ACHN (cell line): Measurements from ENCODE around the gene CTNNAL1.

Source experiments
- DNase-seq: peaks from one replicate; pipeline ENCODE4 v3.0.0-alpha.2; 2015
- in situ Hi-C: cut with HindIII; loops from 2 replicates; pipeline ENCODE4 v1.10.0; 2017; ENCODE audit warnings: low sequenced_read_pairs, low pct_ligation_motif_present, low pct_unique_long_range_greater_than_20kb

The CTNNAL1 gene

DNA sequence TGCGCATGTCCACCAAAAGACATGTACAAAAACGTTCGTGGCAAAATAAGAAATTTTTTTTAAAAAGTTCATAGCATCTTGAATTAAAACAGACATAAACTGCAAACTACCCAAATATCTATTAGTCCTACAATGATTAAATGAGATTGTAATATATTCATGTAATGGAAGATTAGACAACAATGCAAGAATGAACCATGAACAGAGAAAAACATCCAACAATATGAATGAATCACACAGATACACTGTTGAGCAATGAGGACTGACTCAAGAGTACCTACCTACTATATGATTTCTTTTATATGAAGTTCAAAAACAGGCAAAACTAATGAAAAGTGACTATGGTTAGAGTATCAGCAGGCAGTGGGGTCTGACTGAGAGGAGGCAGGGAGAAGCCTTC, 17.9 kb upstream of the CTNNAL1 start:
- DNase-seq: no peak
- in situ Hi-C loops: no loop called here

DNA sequence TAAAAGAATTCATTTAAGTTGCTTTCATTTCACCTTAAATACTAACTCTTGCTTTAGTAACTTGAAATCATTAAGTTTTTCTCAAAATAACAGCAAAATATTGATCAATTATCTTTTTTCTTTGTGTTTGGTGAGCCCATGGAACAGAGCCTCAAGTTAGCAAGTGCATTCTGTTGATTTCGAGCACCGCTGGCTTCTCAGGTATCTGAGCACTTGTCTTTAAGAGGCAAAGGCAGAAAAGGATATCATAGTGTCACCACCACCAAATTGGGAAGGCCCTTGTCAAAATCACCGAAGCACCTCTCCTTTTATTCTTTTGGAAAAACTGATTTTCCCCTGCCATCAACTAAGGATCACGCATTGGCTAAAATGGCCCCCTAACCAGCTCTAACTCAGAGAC, 17.1 kb upstream of the CTNNAL1 start:
- in situ Hi-C loops: no loop called here
- DNase-seq: no peak

DNA sequence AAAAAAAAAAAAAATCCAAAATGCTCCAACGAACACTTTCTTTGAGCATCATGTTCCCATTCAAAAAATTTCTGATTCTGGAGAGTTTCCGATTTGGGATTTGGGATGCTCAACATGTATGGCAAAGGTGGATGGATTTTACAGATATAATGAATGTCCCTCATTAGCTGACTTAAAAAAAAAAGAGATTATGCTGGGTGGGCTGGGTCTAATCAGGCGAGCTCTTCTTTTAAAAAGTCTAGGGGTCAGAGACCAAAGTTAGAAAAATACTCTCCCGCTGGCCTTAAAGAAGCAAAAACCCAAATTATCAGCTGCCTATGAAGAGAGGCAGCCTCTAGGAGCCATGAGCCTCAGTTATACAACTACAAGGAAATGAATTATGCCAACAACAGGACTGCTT, 15.2 kb upstream of the CTNNAL1 start:
- in situ Hi-C loops: no loop called here
- no peak for DNase-seq

DNA sequence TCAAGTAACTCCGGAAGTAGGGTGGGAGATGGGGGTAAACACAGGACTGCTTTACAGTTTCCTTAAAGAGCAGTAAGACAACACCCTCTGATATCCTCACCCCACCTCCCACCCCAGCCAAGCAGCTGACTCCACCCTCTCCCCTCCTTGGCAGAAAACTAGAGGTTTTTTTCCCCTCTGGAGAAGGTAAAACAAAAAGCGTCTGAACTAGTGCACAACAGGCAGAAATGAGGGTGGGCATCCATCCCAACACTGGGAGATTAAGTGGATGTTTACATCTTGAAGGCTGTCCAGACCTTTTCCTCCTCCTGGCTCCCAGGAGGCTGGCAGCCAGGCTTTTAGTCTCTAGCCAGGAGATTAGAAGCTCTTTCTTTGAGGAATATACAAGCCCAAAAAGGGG, 13.9 kb upstream of the CTNNAL1 start:
- in situ Hi-C loops: no loop called here
- DNase-seq: no peak

DNA sequence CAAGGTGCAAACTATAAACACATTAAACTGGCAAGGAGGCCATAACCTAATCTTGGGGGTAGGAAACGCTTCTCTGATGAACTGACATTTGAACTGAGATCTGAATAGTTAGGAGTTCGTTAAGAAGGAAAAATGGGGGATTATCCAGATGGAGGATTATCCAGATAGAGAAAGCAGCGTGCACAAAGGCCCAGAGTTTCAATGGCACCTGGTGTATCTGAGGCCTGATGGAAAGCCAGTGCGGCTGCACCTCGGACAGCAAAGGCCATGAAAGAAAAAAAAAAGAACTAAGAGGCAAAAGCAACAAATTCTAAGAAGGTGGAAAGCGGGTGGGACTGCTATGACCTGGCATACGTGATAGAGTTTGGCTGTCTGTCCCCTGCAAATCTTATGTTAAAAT, 13.0 kb upstream of the CTNNAL1 start:
- DNase-seq: no peak
- in situ Hi-C loops: no loop called here

DNA sequence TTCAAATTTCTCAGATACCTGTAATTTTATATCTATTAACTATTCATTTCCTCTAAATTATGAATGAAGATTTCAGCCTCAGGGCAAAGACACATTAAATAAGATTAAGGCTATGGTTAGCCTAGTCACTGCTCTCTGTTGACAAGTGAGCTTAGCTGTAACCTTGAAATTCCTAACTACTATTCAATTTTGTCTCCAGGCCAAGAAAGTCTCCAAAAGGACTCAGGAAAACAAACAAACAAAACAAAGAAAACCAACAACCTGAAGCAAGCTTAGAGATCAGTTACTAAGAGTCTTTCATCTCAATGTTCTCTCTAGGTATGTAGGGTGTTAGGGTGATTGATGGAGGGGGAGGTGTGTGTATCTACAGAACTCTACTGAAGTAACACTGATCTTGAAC, 9.6 kb upstream of the CTNNAL1 start:
- DNase-seq: no peak
- in situ Hi-C loops: no loop called here

DNA sequence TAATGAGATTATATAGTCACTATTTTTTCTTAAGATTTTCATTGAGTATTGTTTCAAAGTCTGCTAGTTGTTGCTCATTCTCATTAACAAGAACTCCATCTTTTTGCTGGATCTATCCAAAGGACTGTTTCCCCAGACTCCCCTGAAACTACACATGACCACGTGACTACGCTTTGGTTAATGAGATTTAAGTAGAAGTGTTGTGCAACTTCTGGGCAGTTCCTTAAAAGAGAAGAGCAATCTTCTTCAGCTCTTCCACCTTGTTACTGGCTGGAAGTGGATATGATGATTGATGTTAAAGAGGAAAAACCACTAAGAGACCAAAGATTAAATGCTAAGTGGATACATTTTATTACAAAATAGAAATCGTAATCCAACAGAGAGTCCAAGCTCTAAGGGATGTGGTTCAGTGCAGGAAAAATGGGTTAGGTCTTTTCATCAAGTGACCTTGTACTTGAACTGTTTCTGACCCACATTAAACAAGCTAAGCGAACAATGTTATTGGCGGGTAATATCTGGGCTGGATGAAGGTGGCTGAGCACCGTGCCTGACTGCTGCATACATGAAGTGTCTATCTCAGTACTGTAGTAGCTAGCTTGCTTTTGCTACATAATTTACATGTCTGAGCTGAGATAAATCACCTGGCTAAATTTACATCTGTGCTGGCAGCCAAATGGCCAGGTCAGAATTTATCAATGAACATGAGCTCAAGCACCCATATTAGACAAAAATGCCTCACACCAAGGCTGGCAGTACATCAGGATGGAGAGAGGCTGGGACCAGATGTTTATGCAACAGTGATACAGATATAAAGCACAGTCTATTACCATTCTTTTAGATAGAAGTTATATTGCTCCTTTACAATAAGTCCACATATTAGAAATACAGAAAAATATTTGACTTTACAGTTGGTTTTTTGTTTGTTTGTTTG, 7.5 kb upstream of the CTNNAL1 start:
- in situ Hi-C loops: no loop called here
- DNase-seq: no peak

DNA sequence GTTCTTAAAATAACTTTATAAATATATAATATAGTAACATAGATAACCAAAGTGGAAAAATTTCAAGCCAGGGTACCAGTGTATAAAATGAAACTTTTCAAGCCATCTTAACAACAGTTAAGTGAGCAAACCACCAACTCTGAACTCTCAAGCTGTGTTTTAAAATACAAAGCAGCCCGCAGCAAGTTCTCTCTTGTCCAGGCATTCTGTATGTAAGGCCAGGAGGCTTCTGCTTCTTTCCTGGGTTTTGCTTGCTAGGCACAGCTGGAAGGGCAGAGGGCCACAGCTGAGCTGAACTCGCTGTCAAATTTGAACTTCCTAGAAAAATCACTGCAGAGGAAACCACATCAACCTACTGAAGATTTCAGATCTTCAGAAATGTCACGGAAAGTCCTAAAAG, 6.8 kb upstream of the CTNNAL1 start:
- DNase-seq: no peak
- in situ Hi-C loops: no loop called here

DNA sequence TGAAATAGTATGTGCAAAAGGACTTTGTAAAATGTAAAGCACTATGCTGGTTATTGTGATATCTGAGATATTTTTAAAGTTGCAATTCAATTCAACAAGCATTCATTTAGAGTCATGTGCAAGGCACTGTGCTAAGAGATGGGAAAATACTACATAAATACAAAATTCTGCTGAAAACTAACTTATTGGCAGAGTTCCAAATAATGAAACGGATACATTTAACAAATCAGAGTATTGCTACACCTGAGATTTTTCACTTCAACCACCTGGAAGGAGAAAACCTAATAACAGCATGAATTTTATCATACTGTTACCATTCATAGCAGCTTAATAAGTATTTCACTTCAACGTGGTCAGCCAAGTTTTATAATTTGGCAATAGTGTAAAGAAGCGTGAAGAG, 6.1 kb upstream of the CTNNAL1 start:
- in situ Hi-C loops: no loop called here
- no peak for DNase-seq

DNA sequence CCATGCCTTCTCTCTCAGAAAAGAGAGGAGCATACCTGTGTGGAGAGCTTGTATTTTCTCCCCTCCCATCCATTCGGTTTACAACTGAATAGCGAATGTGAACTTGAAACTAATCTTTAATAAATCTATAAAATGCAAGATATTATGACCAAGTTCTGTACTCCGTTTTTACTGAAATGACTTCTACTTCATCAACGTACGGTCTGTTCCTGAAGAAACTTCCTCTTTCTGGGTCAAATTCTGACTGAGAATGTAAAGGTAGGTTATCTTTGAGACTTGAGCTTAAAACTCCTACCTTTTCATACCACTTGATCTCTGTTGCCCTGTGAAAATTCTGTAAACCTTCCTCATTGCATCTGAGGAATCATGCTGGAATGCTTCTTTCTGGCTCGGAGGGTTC, 4.2 kb upstream of the CTNNAL1 start:
- DNase-seq: no peak
- in situ Hi-C loops: no loop called here

DNA sequence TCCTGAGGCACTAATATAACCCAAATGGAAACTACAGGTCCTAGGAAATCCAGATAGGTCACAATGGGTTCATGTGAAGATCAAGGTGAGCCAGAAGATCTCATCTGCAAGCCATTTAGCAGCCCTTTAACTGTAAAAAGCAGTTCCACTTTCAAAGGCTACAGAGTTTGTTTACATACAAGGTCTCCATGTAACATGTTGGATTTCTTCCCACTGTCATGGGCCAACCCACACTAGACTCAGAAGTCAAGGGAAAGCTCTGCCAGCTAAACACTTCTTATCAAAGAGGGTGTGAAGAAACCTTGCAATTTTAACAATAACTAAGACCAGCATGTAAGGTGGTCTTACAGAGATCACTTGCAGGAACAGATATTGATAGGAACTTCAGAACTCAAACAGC, 3.8 kb upstream of the CTNNAL1 start:
- DNase-seq: no peak
- in situ Hi-C loops: no loop called here

DNA sequence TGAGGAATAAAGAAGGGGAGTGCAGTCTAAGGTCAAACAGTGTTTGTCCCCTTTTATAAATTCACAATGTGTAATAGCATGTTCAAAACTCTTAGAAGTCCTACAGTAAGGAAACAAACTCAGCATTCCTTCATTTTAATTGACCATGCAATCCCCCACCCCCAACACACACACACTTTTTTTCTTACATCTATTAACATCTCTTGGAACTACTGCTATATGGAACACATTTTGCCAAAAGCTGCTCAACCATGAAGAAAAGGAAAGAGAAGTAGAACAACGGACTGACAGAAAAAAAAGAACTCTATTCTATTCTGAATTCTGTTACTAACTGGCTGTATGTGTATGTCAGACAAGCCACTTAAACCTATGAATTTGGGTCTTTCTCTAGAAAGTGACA, 2.8 kb upstream of the CTNNAL1 start:
- in situ Hi-C loops: no loop called here
- DNase-seq: peak; percentile 43

DNA sequence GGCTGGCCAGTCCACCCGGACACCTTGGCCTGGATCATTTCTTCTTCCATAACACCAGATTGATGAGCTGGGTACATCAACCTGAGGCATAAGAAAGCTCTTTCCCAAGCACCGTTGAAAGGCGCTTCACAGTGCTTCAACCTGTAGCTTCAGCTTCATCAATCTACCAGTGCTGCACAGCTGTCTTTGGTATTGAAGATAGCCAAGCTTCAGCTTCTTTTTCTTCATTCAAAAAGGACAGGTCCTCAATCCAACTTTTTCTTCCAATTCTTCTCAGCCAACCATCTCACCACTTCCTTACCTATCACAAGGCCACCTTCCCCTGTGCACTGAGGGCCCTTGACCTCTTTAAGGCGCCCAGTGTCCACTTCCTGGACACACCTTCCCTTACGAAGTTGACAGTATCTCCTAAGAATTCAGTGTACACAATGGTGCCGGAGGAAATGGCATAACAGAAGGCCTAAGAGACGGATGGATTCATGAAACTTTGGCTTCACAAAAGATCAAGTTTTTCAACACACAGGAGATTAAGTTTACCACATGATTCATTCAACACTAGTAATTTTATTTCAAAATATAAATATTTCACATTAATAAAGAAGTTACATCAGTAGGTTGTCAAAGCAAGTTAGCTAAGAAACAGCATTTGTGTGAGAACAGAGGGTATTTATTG, 1.4 kb upstream of the CTNNAL1 start:
- in situ Hi-C loops: no loop called here
- no peak for DNase-seq

DNA sequence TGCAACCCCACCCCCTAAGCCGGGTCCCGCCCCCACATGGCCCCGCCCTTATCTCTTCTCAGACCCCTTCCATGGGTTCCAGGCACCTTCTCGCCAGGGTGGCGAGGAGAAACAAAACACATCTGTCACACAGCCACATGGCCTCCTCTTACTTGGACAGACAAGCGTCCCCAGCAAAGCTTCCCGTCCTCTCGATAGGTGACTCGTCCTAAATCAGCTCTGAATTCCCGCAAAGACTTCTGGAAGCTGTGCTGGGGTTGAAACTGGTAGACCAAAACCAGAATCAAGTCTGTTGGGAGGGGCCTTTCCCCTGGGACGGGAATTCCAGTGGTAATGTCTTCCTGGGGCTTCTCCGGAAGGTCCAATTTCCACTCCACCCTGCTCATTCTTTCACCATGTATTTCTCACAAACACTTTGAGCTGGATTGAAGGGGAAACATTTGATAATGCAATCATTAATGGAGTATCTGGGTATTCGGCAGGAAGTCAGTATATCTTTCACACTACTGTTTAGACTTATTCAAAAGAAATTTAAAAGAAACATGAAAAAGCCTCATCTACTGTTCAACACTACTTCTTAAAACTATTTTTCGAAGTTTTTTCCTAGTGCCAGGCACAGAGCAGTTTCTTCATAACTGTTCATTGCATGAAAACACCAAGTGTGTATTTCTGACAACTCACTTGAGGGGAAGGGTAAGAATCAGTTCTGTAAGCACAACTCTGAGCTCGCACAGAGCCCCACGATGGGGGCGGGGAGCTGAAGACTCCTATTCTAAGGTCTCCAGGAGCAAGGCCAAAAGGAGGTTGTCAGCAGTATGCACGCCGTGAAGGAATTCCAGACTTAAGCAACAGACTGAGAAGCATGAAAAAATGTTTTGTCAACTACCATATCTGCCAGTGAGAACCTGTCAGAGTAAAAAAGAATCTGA, 644 bp upstream of the CTNNAL1 start:
- DNase-seq: peak; percentile 72

DNA sequence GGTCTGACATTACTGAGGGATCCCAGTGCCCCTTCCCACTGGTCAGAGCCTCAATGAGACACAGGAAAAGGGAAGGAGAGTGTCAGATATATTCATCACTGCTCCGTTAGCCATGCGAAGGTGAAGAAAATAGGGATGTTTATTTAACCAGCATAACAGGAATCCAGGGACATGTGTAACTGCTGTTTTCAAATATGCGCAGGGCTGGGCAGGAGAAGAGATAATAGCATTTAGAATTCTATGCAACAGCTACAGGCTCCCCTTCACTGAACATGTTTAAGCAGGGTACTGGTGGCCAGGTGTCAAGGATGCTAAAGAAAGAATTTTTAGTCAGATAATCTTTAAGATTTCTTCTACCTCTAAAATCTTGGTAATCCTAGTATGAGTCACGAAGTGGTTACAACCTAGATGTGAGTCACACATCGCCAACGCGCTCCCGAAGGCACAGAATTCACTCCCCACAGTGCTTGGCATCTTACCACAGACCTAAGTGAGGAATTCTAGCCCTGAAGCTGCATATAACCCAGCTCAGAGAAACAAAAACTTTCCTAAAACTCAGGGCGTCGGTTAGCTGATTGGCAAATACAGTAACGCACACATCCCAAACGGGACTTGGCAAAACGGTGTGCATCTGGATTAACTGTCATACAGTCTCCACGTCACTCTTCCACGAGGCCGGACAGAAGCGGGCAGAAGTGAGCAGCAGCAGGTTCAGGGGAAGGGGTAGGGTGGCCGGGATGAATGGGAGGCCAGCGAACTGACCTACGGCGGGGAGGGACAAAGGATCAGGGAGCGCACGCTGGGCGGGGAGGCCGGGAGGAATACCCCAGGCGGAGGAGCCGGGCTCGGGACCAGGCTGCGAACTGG, 1.1 kb downstream of the CTNNAL1 start:
- peak; percentile 94 for DNase-seq
- in situ Hi-C loops: no loop called here

More for the DNA sequence above, 644 bp upstream of the CTNNAL1 start:
- in situ Hi-C loops: no loop called here

DNA sequence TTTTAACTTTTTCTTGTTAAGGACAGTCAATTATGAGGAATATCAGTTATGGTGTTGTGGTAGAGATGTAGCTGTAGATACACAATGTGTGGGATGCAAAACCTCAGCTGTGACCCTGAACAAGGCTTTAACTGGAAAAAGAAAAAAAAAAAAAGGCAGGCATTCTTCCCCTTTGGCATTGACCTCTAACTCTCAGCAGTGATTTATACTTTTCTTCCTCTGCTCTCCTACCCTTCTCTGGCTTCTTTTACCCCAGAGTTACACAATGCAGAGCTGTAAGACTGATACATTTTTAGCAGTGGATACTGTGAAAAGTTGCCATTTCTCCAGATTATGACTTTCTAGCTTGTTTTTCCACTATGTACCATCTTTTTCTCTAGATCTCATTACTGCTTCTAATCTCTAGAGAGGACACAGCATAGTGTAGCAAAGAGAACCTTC, 2.0 kb downstream of the CTNNAL1 start:
- in situ Hi-C loops: no loop called here

DNA sequence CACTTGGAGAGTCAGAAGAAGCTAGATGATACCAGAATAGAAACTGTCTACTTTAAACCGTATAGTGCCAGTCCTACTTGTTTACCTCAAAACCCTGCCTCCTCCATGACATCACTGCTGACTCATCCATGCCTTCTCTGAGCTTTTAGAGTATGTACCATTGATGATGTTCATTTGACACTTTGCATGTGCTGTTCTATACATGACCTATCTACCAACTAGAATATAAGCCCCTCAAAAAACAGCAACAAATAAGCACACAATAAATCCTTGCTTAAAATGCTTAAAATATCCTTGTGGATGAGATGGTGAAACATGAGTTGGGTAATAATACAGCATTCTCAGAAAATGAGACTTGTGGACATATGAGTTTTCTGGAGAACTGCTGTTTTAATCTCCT, 2.6 kb downstream of the CTNNAL1 start:
- in situ Hi-C loops: no loop called here
- peak; percentile 56 for DNase-seq

More for the DNA sequence above, 2.0 kb downstream of the CTNNAL1 start:
- DNase-seq: no peak

DNA sequence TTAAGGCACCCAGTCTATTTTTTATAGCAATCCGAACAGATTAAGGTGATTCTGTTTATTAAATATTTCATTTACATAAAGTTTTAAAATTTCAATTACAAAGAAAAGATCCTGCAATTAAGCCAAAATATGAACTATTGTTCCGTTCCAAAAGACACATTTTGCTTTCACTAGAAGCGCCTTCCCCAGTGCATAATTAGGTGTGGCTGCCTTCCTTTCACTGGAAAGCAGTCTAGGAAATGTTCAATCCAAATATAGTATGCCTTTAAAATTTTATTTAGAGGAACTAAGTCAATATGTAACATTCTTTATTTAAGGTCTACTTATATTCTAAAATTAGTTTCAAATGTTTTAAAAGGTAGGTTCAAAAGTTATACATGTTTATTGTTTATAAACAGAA, 7.6 kb downstream of the CTNNAL1 start:
- no peak for DNase-seq
- in situ Hi-C loops: no loop called here
